ENCODE results near the gene PRDM16.

GRCh38 chr1:3217979-3218679, 149.1 kb downstream of the PRDM16 start:
- TF ChIP-seq JUNB (IDR thresholded peaks at IDR 0.05; ENCODE audit: unreplicated experiment) = no peak
- TF ChIP-seq CTCF (conservative IDR thresholded peaks at IDR 0.05; ENCODE audit: low read depth in 2 of 2) = no peak
- no peak for TF ChIP-seq REST (IDR thresholded peaks at IDR 0.05; ENCODE audit: unreplicated experiment)

Measured in GM23338 (cell line).